GM21367 (cell line): ENCODE results near the gene SOCS3.
"Not testable (repeated sequence)": the region's sequence is repeated elsewhere in the genome, so short reads cannot be mapped to it uniquely, and the experiment has no call there.

Experiments used
- ATAC-seq: cut with Tn5 transposase; IDR thresholded peaks from one replicate; pipeline ENCODE4 v1.9.1; 2021; ENCODE audit not compliant: unreplicated experiment

The SOCS3 gene

DNA sequence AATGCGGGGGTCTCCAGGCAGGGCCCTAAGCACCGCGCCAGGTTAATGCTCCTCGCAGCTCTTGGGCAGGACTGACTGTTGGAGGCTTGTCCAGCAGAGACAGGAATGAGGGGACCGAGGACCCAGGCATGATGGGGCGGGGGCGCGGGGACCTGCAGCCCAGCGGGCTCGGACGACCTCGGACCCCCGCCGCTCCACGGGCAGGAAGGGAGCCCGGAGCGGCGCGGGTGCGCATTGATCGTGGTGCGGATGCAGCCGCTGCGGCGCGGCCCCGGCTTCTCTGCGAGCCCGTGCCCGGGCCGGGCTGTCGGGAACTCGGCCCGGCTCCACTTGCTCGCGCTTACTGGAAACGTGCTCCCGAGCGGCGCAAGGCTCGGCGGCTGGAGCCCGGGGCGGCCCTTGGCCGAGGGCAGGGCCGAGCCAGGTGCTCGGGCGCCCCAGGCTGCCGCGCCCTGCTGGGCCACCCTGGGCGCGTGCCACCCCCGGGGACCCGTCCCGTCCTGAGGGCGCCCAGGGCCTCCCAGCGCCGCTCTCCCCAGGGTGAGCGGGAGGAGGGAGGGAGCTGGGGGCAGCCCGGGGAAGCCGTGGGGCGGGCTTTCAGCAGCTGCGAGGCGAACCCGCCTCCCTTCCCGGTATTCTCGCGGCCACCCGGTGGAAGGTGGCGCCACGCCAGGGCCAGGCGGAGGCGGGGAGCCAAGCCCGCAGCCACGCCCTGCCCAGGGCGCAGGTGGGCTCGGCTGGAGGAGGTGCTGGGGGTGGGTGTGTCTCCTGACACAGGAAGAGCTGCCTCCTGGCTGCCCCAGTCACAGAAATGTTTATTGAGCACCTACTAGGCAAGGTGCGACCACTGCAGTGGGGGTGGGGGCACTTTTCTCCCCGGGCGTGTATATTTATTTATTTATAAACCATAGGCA, 45.9 kb downstream of the SOCS3 start:
- no peak for ATAC-seq

DNA sequence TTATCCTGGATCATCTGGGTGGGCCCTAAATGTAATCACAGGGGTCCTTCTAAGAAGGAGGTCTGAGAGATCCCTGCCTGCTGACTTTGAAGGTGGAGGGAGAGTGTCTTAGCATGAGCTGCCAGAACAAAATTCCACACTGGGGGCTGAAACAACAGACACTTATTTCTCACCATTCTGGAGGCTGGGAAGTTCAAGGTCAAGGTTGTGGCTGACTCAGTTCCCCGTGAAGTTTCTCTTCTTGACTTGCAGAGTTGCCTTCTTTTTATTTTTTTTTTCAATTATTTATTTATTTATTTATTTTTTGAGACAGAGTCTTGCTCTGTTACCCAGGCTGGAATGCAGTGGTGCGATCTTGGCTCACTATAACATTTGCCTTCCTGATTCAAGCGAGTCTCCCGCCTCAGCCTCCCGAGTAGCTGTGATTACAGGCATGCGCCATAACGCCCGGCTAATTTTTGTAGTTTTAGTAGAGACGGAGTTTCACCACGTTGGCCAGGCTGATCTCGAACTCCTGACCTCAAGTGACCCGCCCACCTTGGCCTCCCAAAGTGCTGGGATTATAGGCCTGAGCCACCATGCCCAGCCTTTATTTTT, 50.1 kb downstream of the SOCS3 start:
- not testable (repeated sequence) for ATAC-seq

GRCh38 chr17:78307887-78308638, 51.8 kb downstream of the SOCS3 start:
- ATAC-seq = no peak

- ATAC-seq = no peak
These were observed 53.0 kb downstream of the SOCS3 start for GRCh38 chr17:78306913-78307312.
